Fibroblast of the aortic adventitia (primary cell): ENCODE data around the gene LCA5. TPM values are rescaled to one million over a fixed set of nuclear protein-coding genes. Genes with fewer than 3 reads are reported as not detected.
"Not testable (repeated sequence)": the region's sequence is repeated elsewhere in the genome, so short reads cannot be mapped to it uniquely, and the experiment has no call there.

ENCODE experiments used
- DNase-seq: peaks from one replicate; pipeline ENCODE4 v3.0.0-alpha.2; 2010; ENCODE audit warnings: low read depth
- H3K4me3 ChIP-seq: 2 replicates; pipeline ENCODE4 v1.5.1; 2011; ENCODE audit warnings: low read depth, mild to moderate bottlenecking, control low read depth, low read length, moderate library complexity
- total RNA-seq: library from RNA; depleted of rRNA; stranded (reverse); fragments of >200 nt; gene quantifications from 2 replicates; pipeline ENCODE4 v1.2.3, GENCODE V29; 2012; ENCODE audit warnings: low replicate concordance
- TF ChIP-seq, protein P1 (sequence below): IDR thresholded peaks from 2 replicates; pipeline ENCODE4 v1.5.1; 2011; ENCODE audit warnings: mild to moderate bottlenecking, low read length, control low read depth, inconsistent platforms; ENCODE audit not compliant: insufficient read depth

Gene LCA5
- total RNA-seq, 1 donor, result 7.4 TPM

GRCh38 chr6:79538106-79538971 lies 1.1 kb upstream of the LCA5 start:
- DNase-seq, result peak; percentile 27
- H3K4me3 ChIP-seq, result peak overlapping the region; percentile 94
- TF ChIP-seq, protein P1, sequence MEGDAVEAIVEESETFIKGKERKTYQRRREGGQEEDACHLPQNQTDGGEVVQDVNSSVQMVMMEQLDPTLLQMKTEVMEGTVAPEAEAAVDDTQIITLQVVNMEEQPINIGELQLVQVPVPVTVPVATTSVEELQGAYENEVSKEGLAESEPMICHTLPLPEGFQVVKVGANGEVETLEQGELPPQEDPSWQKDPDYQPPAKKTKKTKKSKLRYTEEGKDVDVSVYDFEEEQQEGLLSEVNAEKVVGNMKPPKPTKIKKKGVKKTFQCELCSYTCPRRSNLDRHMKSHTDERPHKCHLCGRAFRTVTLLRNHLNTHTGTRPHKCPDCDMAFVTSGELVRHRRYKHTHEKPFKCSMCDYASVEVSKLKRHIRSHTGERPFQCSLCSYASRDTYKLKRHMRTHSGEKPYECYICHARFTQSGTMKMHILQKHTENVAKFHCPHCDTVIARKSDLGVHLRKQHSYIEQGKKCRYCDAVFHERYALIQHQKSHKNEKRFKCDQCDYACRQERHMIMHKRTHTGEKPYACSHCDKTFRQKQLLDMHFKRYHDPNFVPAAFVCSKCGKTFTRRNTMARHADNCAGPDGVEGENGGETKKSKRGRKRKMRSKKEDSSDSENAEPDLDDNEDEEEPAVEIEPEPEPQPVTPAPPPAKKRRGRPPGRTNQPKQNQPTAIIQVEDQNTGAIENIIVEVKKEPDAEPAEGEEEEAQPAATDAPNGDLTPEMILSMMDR, result no peak

- peak overlapping the region; percentile 94 for H3K4me3 ChIP-seq
- TF ChIP-seq, protein P1, result no peak
- DNase-seq, result peak; percentile 46
Measured at GRCh38 chr6:79536585-79536953, 661 bp downstream of the LCA5 start.

- not testable (repeated sequence) for H3K4me3 ChIP-seq
Measured at GRCh38 chr6:79529567-79529966, 7.7 kb downstream of the LCA5 start.

GRCh38 chr6:79526897-79527296 lies 10.3 kb downstream of the LCA5 start:
- no peak overlapping the region for H3K4me3 ChIP-seq
- DNase-seq, result no peak
- TF ChIP-seq, protein P1, result no peak

More at GRCh38 chr6:79529567-79529966, 7.7 kb downstream of the LCA5 start:
- DNase-seq, result not testable (repeated sequence)

- TF ChIP-seq, protein P1, result no peak
- no peak overlapping the region for H3K4me3 ChIP-seq
- DNase-seq, result peak; percentile 11
Measured at GRCh38 chr6:79525272-79526100, 11.7 kb downstream of the LCA5 start.

GRCh38 chr6:79524065-79524464 lies 13.2 kb downstream of the LCA5 start:
- no peak overlapping the region for H3K4me3 ChIP-seq
- TF ChIP-seq, protein P1, result no peak
- no peak for DNase-seq

DNA sequence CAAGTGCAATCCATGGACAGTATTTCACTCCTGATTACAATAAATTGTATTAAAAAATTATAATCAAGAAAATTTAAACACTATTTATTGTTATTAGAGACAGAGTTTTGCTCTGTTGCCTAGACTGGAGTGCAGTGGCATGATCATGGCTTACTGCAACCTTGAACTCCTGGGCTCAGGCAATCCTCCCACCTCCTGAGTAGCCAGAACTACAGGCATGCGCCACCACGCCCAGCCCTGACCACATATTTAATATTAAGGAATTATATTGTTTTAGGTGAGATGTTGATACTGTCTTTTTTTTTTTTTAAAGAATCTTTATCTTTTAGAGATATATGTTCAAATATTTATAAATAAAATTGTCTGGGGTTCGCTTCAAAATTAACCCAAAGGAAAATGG lies 14.6 kb downstream of the LCA5 start:
- DNase-seq, result no peak
- TF ChIP-seq, protein P1, result no peak

More for the DNA sequence above, 14.6 kb downstream of the LCA5 start:
- H3K4me3 ChIP-seq, result no peak overlapping the region
